H9 (cell line): ENCODE measurements around the gene PPP1R13L. TPM values are rescaled to one million over a fixed set of nuclear protein-coding genes. Genes with fewer than 3 reads are reported as not detected.

Experiments
- DNase-seq: peaks from one replicate; pipeline ENCODE4 v3.0.0-alpha.2; 2017
- H2AFZ ChIP-seq: one replicate; pipeline ENCODE4 v1.6.1; 2013; ENCODE audit warnings: mild to moderate bottlenecking, low read length, control low read depth, moderate library complexity
- H2AK5ac ChIP-seq: 2 replicates; pipeline ENCODE4 v1.6.1; 2013; ENCODE audit warnings: low read length, control low read depth, mixed read lengths; ENCODE audit not compliant: insufficient read length
- H2BK120ac ChIP-seq: one replicate; pipeline ENCODE4 v1.6.1; 2013; ENCODE audit warnings: low read depth, mild to moderate bottlenecking, low read length, control low read depth, inconsistent platforms; ENCODE audit not compliant: poor library complexity, severe bottlenecking
- H2BK12ac ChIP-seq: 2 replicates; pipeline ENCODE4 v1.6.1; 2013; ENCODE audit warnings: low read length, control low read depth, mixed read lengths, low read depth; ENCODE audit not compliant: insufficient read length
- H2BK15ac ChIP-seq: 2 replicates; pipeline ENCODE4 v1.6.1; 2013; ENCODE audit warnings: low read depth, low read length, control low read depth
- H2BK20ac ChIP-seq: one replicate; pipeline ENCODE4 v1.6.1; 2013; ENCODE audit warnings: low read depth, mild to moderate bottlenecking, low read length, control low read depth, inconsistent platforms; ENCODE audit not compliant: poor library complexity, severe bottlenecking
- H2BK5ac ChIP-seq: 2 replicates; pipeline ENCODE4 v1.6.1; 2013; ENCODE audit warnings: low read length, control low read depth, mixed read lengths; ENCODE audit not compliant: insufficient read length
- H3K14ac ChIP-seq: 2 replicates; pipeline ENCODE4 v1.6.1; 2013; ENCODE audit warnings: low read length, control low read depth; ENCODE audit not compliant: insufficient read depth
- H3K18ac ChIP-seq: 2 replicates; pipeline ENCODE4 v1.6.1; 2013; ENCODE audit warnings: low read depth, mild to moderate bottlenecking, mixed read lengths, low read length, control low read depth; ENCODE audit not compliant: insufficient read length
- H3K23ac ChIP-seq: 2 replicates; pipeline ENCODE4 v1.6.1; 2013; ENCODE audit warnings: low read length, control low read depth, mixed read lengths, low read depth; ENCODE audit not compliant: insufficient read length
- H3K23me2 ChIP-seq: 2 replicates; pipeline ENCODE4 v1.6.1; 2013; ENCODE audit warnings: low read depth, mild to moderate bottlenecking, mixed read lengths, low read length, control low read depth; ENCODE audit not compliant: insufficient read length, poor library complexity, severe bottlenecking
- H3K27ac ChIP-seq: 2 replicates; pipeline ENCODE4 v1.5.1; 2013; ENCODE audit warnings: low read length, control low read depth, mixed read lengths, low read depth; ENCODE audit not compliant: insufficient read length
- H3K27me3 ChIP-seq: 2 replicates; pipeline ENCODE4 v1.6.1; 2013; ENCODE audit warnings: low read length, control low read depth, inconsistent platforms; ENCODE audit not compliant: insufficient read depth
- H3K4ac ChIP-seq: 2 replicates; pipeline ENCODE4 v1.6.1; 2013; ENCODE audit warnings: low read depth, mild to moderate bottlenecking, control low read depth, inconsistent platforms, low read length, moderate library complexity
- H3K4me1 ChIP-seq: 2 replicates; pipeline ENCODE4 v1.6.1; 2013; ENCODE audit warnings: low read length, control low read depth, inconsistent platforms; ENCODE audit not compliant: insufficient read depth
- H3K4me2 ChIP-seq: 2 replicates; pipeline ENCODE4 v1.6.1; 2013; ENCODE audit warnings: low read length, control low read depth, mixed read lengths; ENCODE audit not compliant: insufficient read length, insufficient read depth
- H3K56ac ChIP-seq: 2 replicates; pipeline ENCODE4 v1.6.1; 2013; ENCODE audit warnings: low read depth, mild to moderate bottlenecking, mixed read lengths, low read length, control low read depth; ENCODE audit not compliant: insufficient read length
- H3K79me1 ChIP-seq: 2 replicates; pipeline ENCODE4 v1.6.1; 2013; ENCODE audit warnings: low read depth, mild to moderate bottlenecking, moderate library complexity, low read length, control low read depth, inconsistent platforms; ENCODE audit not compliant: insufficient read depth, poor library complexity, severe bottlenecking
- H3K79me2 ChIP-seq: 2 replicates; pipeline ENCODE4 v1.6.1; 2013; ENCODE audit warnings: low read length, control low read depth, inconsistent platforms; ENCODE audit not compliant: insufficient read depth
- H3K9ac ChIP-seq: 2 replicates; pipeline ENCODE4 v1.6.1; 2013; ENCODE audit warnings: low read length, control low read depth, mixed read lengths; ENCODE audit not compliant: insufficient read length; ENCODE audit errors: extremely low read depth
- H3K9me3 ChIP-seq: one replicate; pipeline ENCODE4 v1.6.1; 2013; ENCODE audit warnings: low read depth, low read length, inconsistent platforms; ENCODE audit not compliant: control insufficient read depth
- H3T11ph ChIP-seq: one replicate; pipeline ENCODE4 v1.6.1; 2013; ENCODE audit warnings: mild to moderate bottlenecking, low read length, control low read depth, inconsistent platforms
- H4K20me1 ChIP-seq: one replicate; pipeline ENCODE4 v1.6.1; 2013; ENCODE audit not compliant: control insufficient read depth, insufficient read length, insufficient read depth
- H4K5ac ChIP-seq: 2 replicates; pipeline ENCODE4 v1.6.1; 2013; ENCODE audit warnings: low read depth, mild to moderate bottlenecking, mixed read lengths, low read length, control low read depth; ENCODE audit not compliant: insufficient read length
- H4K8ac ChIP-seq: replicated peaks from 2 replicates; pipeline ENCODE4 v1.6.1; 2013; ENCODE audit warnings: low read length, control low read depth, mixed read lengths, low read depth; ENCODE audit not compliant: insufficient read length
- H4K91ac ChIP-seq: 2 replicates; pipeline ENCODE4 v1.6.1; 2013; ENCODE audit warnings: low read depth, mild to moderate bottlenecking, moderate library complexity, mixed read lengths, low read length, control low read depth; ENCODE audit not compliant: insufficient read length
- H3K27ac Mint-ChIP-seq, 3 experiments: 2 replicates in 2 of 3; 3 replicates in 1 of 3; pipeline ENCODE4 v1.8.0; 2020 to 2021; ENCODE audit warnings: mixed read lengths in 3 of 3, mild to moderate bottlenecking in 1 of 3, moderate library complexity in 1 of 3
- H3K27me3 Mint-ChIP-seq: 2 replicates; pipeline ENCODE4 v1.8.0; 2021; ENCODE audit warnings: low read depth, mild to moderate bottlenecking, moderate library complexity, mixed read lengths
- H3K36me3 Mint-ChIP-seq, 3 experiments: 2 replicates in 2 of 3; 3 replicates in 1 of 3; pipeline ENCODE4 v1.8.0; 2020 to 2021; ENCODE audit warnings: low read depth in 3 of 3, mixed read lengths in 3 of 3; ENCODE audit not compliant: insufficient read depth in 1 of 3
- H3K4me1 Mint-ChIP-seq, 2 experiments: 2 replicates each; pipeline ENCODE4 v1.8.0; 2020; ENCODE audit warnings: mixed read lengths in 2 of 2
- H3K4me3 Mint-ChIP-seq, 2 experiments: 2 replicates in 1 of 2; 3 replicates in 1 of 2; pipeline ENCODE4 v1.8.0; 2020 to 2021; ENCODE audit warnings: mild to moderate bottlenecking in 2 of 2, mixed read lengths in 2 of 2, moderate library complexity in 1 of 2
- H3K9me3 Mint-ChIP-seq, 2 experiments: 2 replicates in 1 of 2; 3 replicates in 1 of 2; pipeline ENCODE4 v1.8.0; 2020; ENCODE audit warnings: mild to moderate bottlenecking in 2 of 2, mixed read lengths in 2 of 2, moderate library complexity in 1 of 2
- WGBS: extraction: QIAGEN DNeasy Blood & Tissue Kit; methylation state at CpG from one replicate; pipeline ENCODE4 v1.1.7; 2013; ENCODE audit warnings: missing lambda C conversion rate, low lambda C conversion rate, mixed read lengths; ENCODE audit not compliant: insufficient read length; ENCODE audit errors: extremely low coverage; 5-methylcytosine and 5-hydroxymethylcytosine counted together
- total RNA-seq: library from RNA; stranded (reverse); gene quantifications from 2 replicates; pipeline ENCODE4 v1.2.1, GENCODE V29; 2021
- TF ChIP-seq, protein P1 (sequence below): fragments of 200-600 bp; sonication (generic); conservative IDR thresholded peaks from 3 replicates; pipeline ENCODE4 v1.8.0; 2021; ENCODE audit warnings: antibody characterized with exemption, mild to moderate bottlenecking

Gene PPP1R13L
- total RNA-seq, 1 experiment from 2014 or later = 42.6 TPM

DNA sequence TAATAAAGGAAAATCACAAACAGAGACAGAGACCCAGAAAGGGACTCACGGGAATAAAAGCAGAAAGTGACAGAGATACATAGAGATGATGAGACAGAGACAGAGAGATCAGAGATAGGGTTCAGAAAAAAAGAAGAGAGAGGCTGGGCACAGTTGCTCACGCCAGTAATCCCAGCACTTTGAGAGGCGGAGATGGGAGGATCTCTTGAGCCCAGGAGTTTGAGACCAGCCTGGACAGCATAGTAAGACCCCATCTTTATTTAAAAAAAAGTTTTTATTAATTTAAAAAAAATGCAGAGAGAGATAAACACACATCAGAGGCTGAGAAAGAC, 43.5 kb upstream of the PPP1R13L start:
- no peak overlapping the region for H3K56ac ChIP-seq
- H2BK5ac ChIP-seq = no peak overlapping the region
- no peak overlapping the region for H2AK5ac ChIP-seq
- H2BK120ac ChIP-seq = no peak overlapping the region
- no peak overlapping the region for H3K9ac ChIP-seq
- no peak overlapping the region for H2BK20ac ChIP-seq
- no peak overlapping the region for H2BK15ac ChIP-seq
- Mint-ChIP-seq H3K27ac (no peak overlapping the region), H3K36me3 (no peaks in the 10 kb centered on the region; a peak in 1 of 7 replicates), H3K4me3 (no peak overlapping the region), H3K27me3 (peaks cover 42% of the 10 kb centered on the region), H3K9me3 (peaks cover 4 to 11% of the 10 kb centered on the region in 2 experiments; a peak in 4 of 5 replicates), H3K4me1 (peaks cover 15 to 28% of the 10 kb centered on the region in 2 experiments)
- H4K8ac ChIP-seq = no peak overlapping the region
- H3K4me1 ChIP-seq = peaks cover 2% of the 10 kb centered on the region; the same call in 1 of the 2 replicates
- no peaks in the 10 kb centered on the region for H3K79me1 ChIP-seq
- no peak overlapping the region for H3K4me2 ChIP-seq
- H2BK12ac ChIP-seq = no peak overlapping the region
- H3K9me3 ChIP-seq = no peaks in the 10 kb centered on the region
- TF ChIP-seq, protein P1, sequence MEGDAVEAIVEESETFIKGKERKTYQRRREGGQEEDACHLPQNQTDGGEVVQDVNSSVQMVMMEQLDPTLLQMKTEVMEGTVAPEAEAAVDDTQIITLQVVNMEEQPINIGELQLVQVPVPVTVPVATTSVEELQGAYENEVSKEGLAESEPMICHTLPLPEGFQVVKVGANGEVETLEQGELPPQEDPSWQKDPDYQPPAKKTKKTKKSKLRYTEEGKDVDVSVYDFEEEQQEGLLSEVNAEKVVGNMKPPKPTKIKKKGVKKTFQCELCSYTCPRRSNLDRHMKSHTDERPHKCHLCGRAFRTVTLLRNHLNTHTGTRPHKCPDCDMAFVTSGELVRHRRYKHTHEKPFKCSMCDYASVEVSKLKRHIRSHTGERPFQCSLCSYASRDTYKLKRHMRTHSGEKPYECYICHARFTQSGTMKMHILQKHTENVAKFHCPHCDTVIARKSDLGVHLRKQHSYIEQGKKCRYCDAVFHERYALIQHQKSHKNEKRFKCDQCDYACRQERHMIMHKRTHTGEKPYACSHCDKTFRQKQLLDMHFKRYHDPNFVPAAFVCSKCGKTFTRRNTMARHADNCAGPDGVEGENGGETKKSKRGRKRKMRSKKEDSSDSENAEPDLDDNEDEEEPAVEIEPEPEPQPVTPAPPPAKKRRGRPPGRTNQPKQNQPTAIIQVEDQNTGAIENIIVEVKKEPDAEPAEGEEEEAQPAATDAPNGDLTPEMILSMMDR = no peak
- no peak overlapping the region for H3T11ph ChIP-seq
- H4K91ac ChIP-seq = no peak overlapping the region
- peaks cover 8% of the 10 kb centered on the region for H3K23me2 ChIP-seq
- H4K5ac ChIP-seq = no peak overlapping the region
- H4K20me1 ChIP-seq = no peaks in the 10 kb centered on the region
- H3K4ac ChIP-seq = no peak overlapping the region
- H3K79me2 ChIP-seq = no peaks in the 10 kb centered on the region
- DNase-seq = no peak
- no peak overlapping the region for H3K14ac ChIP-seq
- no peak overlapping the region for H2AFZ ChIP-seq
- WGBS = no CpG with 5 or more reads among the region's 3 CpGs
- H3K18ac ChIP-seq = no peak overlapping the region
- H3K27me3 ChIP-seq = no peaks in the 10 kb centered on the region; the same call in 1 of the 2 replicates
- no peak overlapping the region for H3K23ac ChIP-seq
- no peak overlapping the region for H3K27ac ChIP-seq
